HG03521 (cell line): ENCODE measurements around the gene ABCG8.

Source experiments
- ATAC-seq: cut with Tn5 transposase; IDR thresholded peaks from one replicate; pipeline ENCODE4 v1.9.1; 2021; ENCODE audit warnings: mild to moderate bottlenecking, moderate library complexity; ENCODE audit not compliant: unreplicated experiment

The ABCG8 gene

GRCh38 chr2:43855292-43855691, 16.5 kb downstream of the ABCG8 start:
- no peak for ATAC-seq

- no peak for ATAC-seq
Observed at GRCh38 chr2:43872151-43872550, 33.4 kb downstream of the ABCG8 start.

GRCh38 chr2:43874776-43875451, 36.1 kb downstream of the ABCG8 start:
- ATAC-seq = no peak

DNA sequence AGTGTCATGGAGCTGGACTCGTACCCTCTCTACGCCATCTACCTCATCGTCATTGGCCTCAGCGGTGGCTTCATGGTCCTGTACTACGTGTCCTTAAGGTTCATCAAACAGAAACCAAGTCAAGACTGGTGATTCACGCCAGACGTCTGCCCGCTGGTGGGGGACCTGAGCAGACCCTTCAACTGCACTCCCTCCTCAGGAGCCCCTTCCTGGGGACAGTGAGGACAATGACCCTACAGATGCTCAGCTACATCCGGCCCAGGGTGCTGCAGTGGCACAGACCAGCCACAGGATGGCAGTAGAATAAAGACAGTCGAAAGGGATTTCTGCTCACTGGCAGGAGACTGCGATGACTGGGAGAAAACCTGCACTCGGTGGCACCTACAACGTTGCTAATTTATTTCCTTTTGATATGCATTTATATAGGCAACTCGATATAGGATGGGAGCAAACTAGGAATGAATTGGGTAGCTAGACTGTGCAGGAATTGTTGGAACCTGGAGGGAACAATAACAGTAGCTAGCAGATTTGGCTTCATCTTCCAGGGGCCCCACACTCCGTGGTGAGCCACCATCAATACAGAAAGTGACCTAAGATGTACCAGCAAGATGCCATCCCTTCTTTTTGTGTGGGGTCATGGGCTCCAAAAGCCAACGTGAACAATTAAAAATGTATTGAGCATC, 39.2 kb downstream of the ABCG8 start:
- ATAC-seq = peak; percentile 81

DNA sequence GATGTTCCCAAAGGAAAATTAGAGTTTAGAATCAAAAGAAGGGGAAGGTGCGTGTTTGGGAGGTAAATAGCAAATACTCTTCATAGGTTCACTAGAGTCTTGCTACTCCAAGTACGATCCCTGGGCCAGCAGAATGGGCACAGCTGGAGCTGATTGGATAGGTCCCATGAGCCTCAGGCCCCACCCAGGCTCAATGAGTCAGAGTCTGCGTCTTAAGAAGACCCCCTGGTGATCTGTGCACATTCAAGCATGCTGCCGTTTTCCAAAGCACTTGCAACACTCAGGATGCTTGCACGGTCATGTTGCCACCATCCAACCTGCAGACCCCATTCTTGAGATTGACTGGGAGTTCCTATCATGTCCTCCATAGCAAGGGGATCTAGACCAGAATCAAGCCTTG, 40.5 kb downstream of the ABCG8 start:
- no peak for ATAC-seq

- ATAC-seq = no peak
Observed at GRCh38 chr2:43880471-43880870, 41.7 kb downstream of the ABCG8 start.

- ATAC-seq = no peak
Observed at GRCh38 chr2:43880952-43881351, 42.2 kb downstream of the ABCG8 start.

GRCh38 chr2:43882312-43882711, 43.5 kb downstream of the ABCG8 start:
- ATAC-seq = no peak

DNA sequence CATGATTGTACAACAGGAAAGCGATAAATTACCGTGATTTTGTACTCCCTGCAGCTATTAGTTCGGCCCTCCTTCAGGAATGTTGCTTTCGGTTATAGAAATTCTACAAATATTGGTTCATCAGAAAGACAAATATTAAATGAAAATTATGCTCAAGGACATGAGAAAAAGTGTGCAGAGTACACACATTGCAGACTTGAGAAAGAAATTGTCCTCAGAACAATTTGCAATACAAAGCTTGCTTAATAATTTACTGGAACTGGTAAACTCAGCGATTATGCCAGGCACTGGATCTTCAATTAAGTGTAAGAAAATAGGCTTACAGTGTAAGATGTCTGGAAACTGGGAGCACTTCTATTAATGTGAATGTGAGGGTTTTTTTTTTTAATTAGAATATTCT, 45.9 kb downstream of the ABCG8 start:
- ATAC-seq = no peak

GRCh38 chr2:43885132-43885632, 46.4 kb downstream of the ABCG8 start:
- ATAC-seq = no peak

- no peak for ATAC-seq
Observed at GRCh38 chr2:43887176-43887575, 48.4 kb downstream of the ABCG8 start.

DNA sequence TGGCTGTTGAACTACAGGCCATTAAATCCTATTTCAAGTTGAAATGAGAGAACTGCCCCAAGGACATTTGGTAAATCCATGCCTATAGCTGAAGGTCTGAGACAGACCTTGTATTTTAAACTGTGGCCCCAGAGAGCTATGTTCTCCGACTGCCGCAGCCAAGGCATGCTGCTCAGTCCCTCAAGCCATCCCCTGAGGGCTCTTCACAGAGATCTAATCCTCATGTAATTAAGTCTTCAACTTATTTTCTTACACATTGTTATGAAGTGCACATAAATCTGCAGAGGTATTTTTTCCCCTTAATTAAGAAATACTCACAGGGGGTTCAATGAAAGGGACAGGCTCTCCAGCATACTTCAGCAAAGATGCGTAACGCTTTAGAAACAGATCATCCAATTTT, 50.6 kb downstream of the ABCG8 start:
- ATAC-seq = no peak

- no peak for ATAC-seq
Observed at GRCh38 chr2:43890855-43891254, 52.1 kb downstream of the ABCG8 start.

GRCh38 chr2:43894743-43895142, 56.0 kb downstream of the ABCG8 start:
- no peak for ATAC-seq

- ATAC-seq = no peak
Observed at GRCh38 chr2:43896906-43897305, 58.1 kb downstream of the ABCG8 start.

DNA sequence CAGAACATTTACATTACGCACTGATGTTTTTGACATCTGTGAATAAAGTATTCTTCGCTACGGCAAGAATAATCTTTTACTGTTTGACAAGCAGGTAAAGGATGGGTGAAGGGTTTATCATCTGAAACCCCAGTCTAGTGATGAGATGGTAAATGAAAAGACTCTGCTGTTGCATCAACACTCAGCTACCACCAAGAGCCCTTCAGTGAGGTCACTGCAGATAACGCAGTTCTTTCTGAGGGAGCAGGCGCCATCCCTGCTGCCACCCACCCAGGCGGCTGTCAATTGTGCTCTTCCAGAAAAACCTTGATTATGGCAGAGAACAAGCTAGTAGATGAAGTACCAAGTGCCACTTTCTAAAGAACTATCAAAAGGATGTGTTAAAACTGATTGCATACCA, 58.7 kb downstream of the ABCG8 start:
- no peak for ATAC-seq

GRCh38 chr2:43898134-43898837, 59.5 kb downstream of the ABCG8 start:
- no peak for ATAC-seq

GRCh38 chr2:43898838-43899346, 60.1 kb downstream of the ABCG8 start:
- no peak for ATAC-seq

DNA sequence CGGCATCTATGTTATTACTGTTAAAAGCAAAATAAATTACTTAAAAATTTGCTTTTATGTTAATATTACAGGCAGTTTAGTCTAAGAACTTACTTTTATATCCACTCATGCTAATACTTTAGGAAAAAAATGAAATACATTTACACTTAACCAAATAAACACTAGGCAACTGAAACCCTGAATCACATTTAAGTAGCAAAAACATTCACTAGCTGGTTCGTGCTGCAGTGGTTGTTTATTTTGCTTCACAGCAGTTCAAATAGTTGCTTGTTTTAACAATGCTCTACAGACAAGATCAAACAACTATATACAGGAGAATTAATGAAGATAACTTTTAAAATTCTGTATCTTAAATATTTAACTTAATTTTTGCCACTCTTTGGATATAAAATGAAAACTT, 60.8 kb downstream of the ABCG8 start:
- ATAC-seq = no peak

GRCh38 chr2:43905371-43905803, 66.6 kb downstream of the ABCG8 start:
- ATAC-seq = no peak

DNA sequence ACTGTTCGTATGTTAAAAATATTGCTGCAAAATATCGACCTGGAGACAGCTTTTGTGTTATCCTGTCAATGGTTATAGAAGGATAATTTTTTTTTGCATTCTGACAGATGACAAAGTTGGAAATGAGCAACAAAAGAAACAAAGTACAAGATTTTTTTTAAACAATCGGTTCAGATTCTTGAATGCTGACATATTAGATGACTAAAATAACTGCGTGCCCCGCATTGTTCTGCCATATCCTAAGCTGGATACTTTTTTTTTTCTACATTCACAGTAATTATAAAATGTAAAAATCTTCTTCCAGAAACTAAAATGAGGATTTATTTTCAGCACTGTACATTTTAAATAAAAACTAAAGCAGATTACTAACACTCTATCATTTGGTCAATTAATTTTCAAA, 67.1 kb downstream of the ABCG8 start:
- ATAC-seq = no peak
